ENCODE data around the gene OR7G3. TPM values are rescaled to one million over a fixed set of nuclear protein-coding genes. Genes with fewer than 3 reads are reported as not detected.

The OR7G3 gene
- total and polyA plus RNA-seq, 2 donors from 2014 or later: not detected

GRCh38 chr19:9140159-9140874 lies 13.6 kb upstream of the OR7G3 start, which contains the start of gene ZNF317:
Gene ZNF317, plus strand, starts transcription at chr19:9140397. Its CDS starts 15,620 bp downstream, at chr19:9156017.
- FAIRE-seq (peak; percentile 79), DNase-seq (peak; percentile 94 to 99 (median 95))
- TF ChIP-seq CTCF (IDR thresholded peaks at IDR 0.05; ENCODE audit: borderline replicate concordance, extremely low read depth, insufficient read depth): no peak
- peak within 1 kb of the TSS; percentile 89 to 100 (median 97) for H3K9ac ChIP-seq (ENCODE audit: low read length in 3 of 3)
- no peaks in the 10 kb centered on the region for H3K27me3 ChIP-seq (ENCODE audit: control insufficient read depth, insufficient read depth, low read length)
- peaks cover 0 to 11% (median 5%) of the 10 kb centered on the region in 3 donors for H3K4me1 ChIP-seq (ENCODE audit: control insufficient read depth in 2 of 3, insufficient read depth in 2 of 3, low read depth in 1 of 3, low read length in 3 of 3)
- H3K4me3 ChIP-seq (ENCODE audit: low read length in 3 of 3): peak within 1 kb of the TSS; percentile 89 to 100 (median 98)
- intact Hi-C loops (cut with DNase I): no loop called here
- no peaks in the 10 kb centered on the region for H3K36me3 ChIP-seq (ENCODE audit: control insufficient read depth in 2 of 3, insufficient read depth in 3 of 3, low read length in 3 of 3)
- peaks cover 1 to 9% (median 3%) of the 10 kb centered on the region in 3 donors for H3K9me3 ChIP-seq (ENCODE audit: control insufficient read depth in 2 of 3, insufficient read depth in 1 of 3, low read length in 3 of 3)
- peak within 1 kb of the TSS; percentile 93 to 96 for H3K27ac ChIP-seq (ENCODE audit: low read depth in 2 of 2, low read length in 2 of 2)

GRCh38 chr19:9139609-9140158 lies 12.9 kb upstream of the OR7G3 start:
- DNase-seq: no peak
- FAIRE-seq: no peak
- Histone ChIP-seq H3K4me1 (ENCODE audit: control insufficient read depth in 2 of 3, insufficient read depth in 2 of 3, low read depth in 1 of 3, low read length in 3 of 3) (peaks cover 0 to 11% (median 5%) of the 10 kb centered on the region in 3 donors), H3K9me3 (ENCODE audit: control insufficient read depth in 2 of 3, insufficient read depth in 1 of 3, low read length in 3 of 3) (peaks cover 0 to 3% (median 0%) of the 10 kb centered on the region in 3 donors), H3K36me3 (ENCODE audit: control insufficient read depth in 2 of 3, insufficient read depth in 3 of 3, low read length in 3 of 3) (no peaks in the 10 kb centered on the region), H3K9ac (ENCODE audit: low read length in 3 of 3) (peak overlapping the region; percentile 89 to 100 (median 92)), H3K27me3 (ENCODE audit: control insufficient read depth, insufficient read depth, low read length) (no peaks in the 10 kb centered on the region), H3K27ac (ENCODE audit: low read depth in 2 of 2, low read length in 2 of 2) (no peak overlapping the region), H3K4me3 (ENCODE audit: low read length in 3 of 3) (peak overlapping the region; percentile 89 to 100 (median 98))
- intact Hi-C loops (cut with DNase I): no loop called here
- no peak for TF ChIP-seq CTCF (IDR thresholded peaks at IDR 0.05; ENCODE audit: borderline replicate concordance, extremely low read depth, insufficient read depth)

GRCh38 chr19:9132422-9132821 lies 5.7 kb upstream of the OR7G3 start:
- DNase-seq (no peak), FAIRE-seq (no peak)
- Histone ChIP-seq H3K27ac (ENCODE audit: low read depth in 2 of 2, low read length in 2 of 2) (no peak overlapping the region), H3K4me1 (ENCODE audit: control insufficient read depth in 2 of 3, insufficient read depth in 2 of 3, low read depth in 1 of 3, low read length in 3 of 3) (no peaks in the 10 kb centered on the region), H3K4me3 (ENCODE audit: low read length in 3 of 3) (no peak overlapping the region), H3K36me3 (ENCODE audit: control insufficient read depth in 2 of 3, insufficient read depth in 3 of 3, low read length in 3 of 3) (no peaks in the 10 kb centered on the region), H3K9me3 (ENCODE audit: control insufficient read depth in 2 of 3, insufficient read depth in 1 of 3, low read length in 3 of 3) (no peaks in the 10 kb centered on the region), H3K27me3 (ENCODE audit: control insufficient read depth, insufficient read depth, low read length) (no peaks in the 10 kb centered on the region), H3K9ac (ENCODE audit: low read length in 3 of 3) (no peak overlapping the region)
- no peak for TF ChIP-seq CTCF (IDR thresholded peaks at IDR 0.05; ENCODE audit: borderline replicate concordance, extremely low read depth, insufficient read depth)
- intact Hi-C loops (cut with DNase I): no loop called here
